HG02870 (cell line): ENCODE results near the gene EXOC6B.

Experiments used
- ATAC-seq: cut with Tn5 transposase; IDR thresholded peaks from one replicate; pipeline ENCODE4 v1.9.1; 2021; ENCODE audit warnings: mild to moderate bottlenecking, moderate library complexity; ENCODE audit not compliant: unreplicated experiment

Gene EXOC6B

GRCh38 chr2:72183016-72183415, 642.8 kb downstream of the EXOC6B start:
- ATAC-seq, result no peak

- no peak for ATAC-seq
Measured at GRCh38 chr2:72182547-72182946, 643.3 kb downstream of the EXOC6B start.

- no peak for ATAC-seq
Measured at GRCh38 chr2:72181616-72182015, 644.2 kb downstream of the EXOC6B start.

GRCh38 chr2:72180351-72180750, 645.5 kb downstream of the EXOC6B start:
- ATAC-seq, result no peak

- no peak for ATAC-seq
Measured at GRCh38 chr2:72178551-72178950, 647.3 kb downstream of the EXOC6B start.

- no peak for ATAC-seq
Measured at GRCh38 chr2:72176281-72176680, 649.6 kb downstream of the EXOC6B start.

- ATAC-seq, result no peak
Measured at GRCh38 chr2:72175636-72176035, 650.2 kb downstream of the EXOC6B start.

GRCh38 chr2:72173640-72174321, 652.1 kb downstream of the EXOC6B start:
- no peak for ATAC-seq

- ATAC-seq, result no peak
Measured at GRCh38 chr2:72172478-72172877, 653.4 kb downstream of the EXOC6B start.

GRCh38 chr2:72166279-72166678, 659.6 kb downstream of the EXOC6B start:
- no peak for ATAC-seq

- no peak for ATAC-seq
Measured at GRCh38 chr2:72165792-72166191, 660.0 kb downstream of the EXOC6B start.

GRCh38 chr2:72162574-72162973, 663.3 kb downstream of the EXOC6B start:
- ATAC-seq, result no peak

GRCh38 chr2:72159211-72159993, 666.4 kb downstream of the EXOC6B start:
- no peak for ATAC-seq

- no peak for ATAC-seq
Measured at GRCh38 chr2:72157871-72158771, 667.7 kb downstream of the EXOC6B start.

- no peak for ATAC-seq
Measured at GRCh38 chr2:72156872-72157271, 669.0 kb downstream of the EXOC6B start.

- no peak for ATAC-seq
Measured at GRCh38 chr2:72155737-72156136, 670.1 kb downstream of the EXOC6B start.

- ATAC-seq, result no peak
Measured at GRCh38 chr2:72155151-72155550, 670.7 kb downstream of the EXOC6B start.

- no peak for ATAC-seq
Measured at GRCh38 chr2:72154386-72154975, 671.4 kb downstream of the EXOC6B start.

- no peak for ATAC-seq
Measured at GRCh38 chr2:72153924-72154323, 671.9 kb downstream of the EXOC6B start.

GRCh38 chr2:72153026-72153791, 672.6 kb downstream of the EXOC6B start:
- ATAC-seq, result no peak
